HCT116 (cell line): ENCODE results near the gene ACTG1. TPM values are rescaled to one million over a fixed set of nuclear protein-coding genes. Genes with fewer than 3 reads are reported as not detected.

Source experiments
- ATAC-seq: fragments of 200-7000 bp; cut with Tn5 transposase; 2 replicates; pipeline ENCODE4 v1.9.1; 2020; ENCODE audit warnings: mild to moderate bottlenecking, moderate library complexity
- BruUV-seq: library from RNA; stranded (reverse); fragments of 400-500 nt; replicated peaks from 2 replicates; lab custom pipeline; 2021; lab: Mats Ljungman, UMichigan
- CTCF ChIA-PET: fragments of 300-600 bp; sonication (Branson Sonifier 250); formaldehyde crosslinking; loops from one replicate; lab custom pipeline; 2021; ENCODE audit warnings: antibody characterized with exemption; lab: Charles Lee
- POLR2A ChIA-PET: fragments of 300-600, 350-600 bp; sonication (Branson Sonifier 250); formaldehyde crosslinking; loops from one replicate; lab custom pipeline; 2021; ENCODE audit warnings: antibody characterized with exemption; lab: Charles Lee
- RAD21 ChIA-PET, 2 experiments: fragments of 300-600 bp; sonication (Branson Sonifier 250); formaldehyde crosslinking; loops; one replicate each; lab custom pipeline; 2023; ENCODE audit warnings: low total read pairs in 2 of 2; ENCODE audit not compliant: uncharacterized antibody in 2 of 2, unreplicated experiment in 2 of 2, low non-redundant PET in 1 of 2; lab: Charles Lee
- DNase-seq: peaks from one replicate; pipeline ENCODE4 v3.0.0-alpha.2; 2010; ENCODE audit warnings: low read depth, low spot score
- H2AFZ ChIP-seq: fragments of 200-600 bp; shearing (Covaris generic), sonication (generic); 2 replicates; pipeline ENCODE4 v1.6.1; 2017; ENCODE audit warnings: low read depth, mixed run types, mixed read lengths, antibody characterized with exemption, low read length; ENCODE audit not compliant: poor library complexity, severe bottlenecking
- H3K27ac ChIP-seq: 2 replicates; pipeline ENCODE4 v1.5.1; 2012; ENCODE audit warnings: low read depth, low read length
- H3K27me3 ChIP-seq: fragments of 200-600 bp; sonication (generic); 2 replicates; pipeline ENCODE4 v1.6.1; 2016; ENCODE audit warnings: mixed run types, low read length, mixed read lengths; ENCODE audit not compliant: insufficient read depth
- H3K36me3 ChIP-seq, 2 experiments: fragments of 200-500 bp in 1 of 2; fragments of 200-600 bp in 1 of 2; sonication (Bioruptor generic) in 1 of 2; sonication (generic) in 1 of 2; 2 replicates each; pipeline versions ENCODE4 v1.5.1 to v1.6.1; 2014 to 2016; ENCODE audit warnings: low read length in 2 of 2, inconsistent platforms in 1 of 2, mixed read lengths in 1 of 2, mixed run types in 1 of 2; ENCODE audit not compliant: insufficient read depth in 2 of 2, control insufficient read depth in 1 of 2
- H3K4me1 ChIP-seq, 2 experiments: fragments of 200-600 bp in 1 of 2; sonication (generic) in 1 of 2; 2 replicates each; pipeline versions ENCODE4 v1.5.1 to v1.6.1; 2012 to 2017; ENCODE audit warnings: low read length in 2 of 2, inconsistent platforms in 1 of 2, mild to moderate bottlenecking in 1 of 2, mixed read lengths in 1 of 2, mixed run types in 1 of 2, moderate library complexity in 1 of 2; ENCODE audit not compliant: insufficient read depth in 2 of 2, control insufficient read depth in 1 of 2
- H3K4me2 ChIP-seq: fragments of 200-600 bp; sonication (generic); 2 replicates; pipeline ENCODE4 v1.6.1; 2017; ENCODE audit warnings: mixed run types, low read length, mixed read lengths
- H3K4me3 ChIP-seq, 2 experiments: fragments of 200-600 bp in 1 of 2; sonication (generic) in 1 of 2; replicated peaks in 1 of 2; 2 replicates each; pipeline ENCODE4 v1.5.1; 2011 to 2016; ENCODE audit warnings: low read length in 2 of 2, control low read depth in 1 of 2, low read depth in 1 of 2, mild to moderate bottlenecking in 1 of 2, mixed read lengths in 1 of 2, mixed run types in 1 of 2
- H3K79me2 ChIP-seq: fragments of 200-600 bp; sonication (generic); 2 replicates; pipeline ENCODE4 v1.6.1; 2017; ENCODE audit warnings: mild to moderate bottlenecking, mixed run types, low read length, moderate library complexity, mixed read lengths; ENCODE audit not compliant: insufficient read depth
- H3K9ac ChIP-seq: fragments of 200-600 bp; sonication (generic); 2 replicates; pipeline ENCODE4 v1.6.1; 2016; ENCODE audit warnings: low read length, mixed read lengths
- H3K9me2 ChIP-seq: fragments of 200-600 bp; sonication (generic), shearing (Covaris generic); 2 replicates; pipeline ENCODE4 v1.6.1; 2017; ENCODE audit warnings: mixed run types, mild to moderate bottlenecking, moderate library complexity; ENCODE audit not compliant: insufficient read depth
- H3K9me3 ChIP-seq, 2 experiments: fragments of 200-500 bp in 1 of 2; fragments of 200-600 bp in 1 of 2; sonication (Bioruptor generic) in 1 of 2; sonication (generic) in 1 of 2; 2 replicates each; pipeline ENCODE4 v1.6.1; 2014 to 2017; ENCODE audit warnings: low read length in 2 of 2, mixed read lengths in 2 of 2, inconsistent platforms in 1 of 2, low read depth in 1 of 2, mild to moderate bottlenecking in 1 of 2, mixed run types in 1 of 2, moderate library complexity in 1 of 2; ENCODE audit not compliant: control insufficient read depth in 1 of 2, insufficient read depth in 1 of 2
- H4K20me1 ChIP-seq: fragments of 200-600 bp; sonication (generic), shearing (Covaris generic); 2 replicates; pipeline ENCODE4 v1.6.1; 2017; ENCODE audit warnings: mixed run types, mild to moderate bottlenecking, moderate library complexity; ENCODE audit not compliant: insufficient read depth
- ATF3 ChIP-seq: IDR thresholded peaks from 2 replicates; pipeline ENCODE4 v1.6.1; 2012
- CBX3 ChIP-seq: IDR thresholded peaks from 2 replicates; pipeline ENCODE4 v1.6.1; 2012; ENCODE audit warnings: low read depth
- CEBPB ChIP-seq: IDR thresholded peaks from 2 replicates; pipeline ENCODE4 v1.6.1; 2012; ENCODE audit warnings: low read depth
- EGR1 ChIP-seq: IDR thresholded peaks from 2 replicates; pipeline ENCODE4 v1.6.1; 2012; ENCODE audit warnings: low read depth
- EZH2 ChIP-seq: fragments of 200-600 bp; sonication (generic); IDR thresholded peaks from 2 replicates; pipeline ENCODE4 v1.6.1; 2017; ENCODE audit warnings: antibody characterized with exemption, mixed run types
- FOSL1 ChIP-seq: IDR thresholded peaks from 2 replicates; pipeline ENCODE4 v1.6.1; 2012; ENCODE audit warnings: low read depth
- MAX ChIP-seq: IDR thresholded peaks from 2 replicates; pipeline ENCODE4 v1.6.1; 2012
- POLR2A ChIP-seq: IDR thresholded peaks from 2 replicates; pipeline ENCODE4 v1.7.0; 2011; ENCODE audit warnings: borderline replicate concordance; ENCODE audit not compliant: insufficient read depth, insufficient read length; ENCODE audit errors: extremely low read depth
- POLR2AphosphoS5 ChIP-seq: IDR thresholded peaks from 2 replicates; pipeline ENCODE4 v1.6.1; 2011; ENCODE audit warnings: mild to moderate bottlenecking, low read depth, low read length, moderate library complexity
- RAD21 ChIP-seq: IDR thresholded peaks from 2 replicates; pipeline ENCODE4 v1.6.1; 2012; ENCODE audit warnings: low read depth, mild to moderate bottlenecking
- SP1 ChIP-seq: IDR thresholded peaks from 2 replicates; pipeline ENCODE4 v1.6.1; 2012; ENCODE audit warnings: low read depth
- SRF ChIP-seq: IDR thresholded peaks from 2 replicates; pipeline ENCODE4 v1.6.1; 2012; ENCODE audit warnings: low read depth
- TCF7L2 ChIP-seq: IDR thresholded peaks from 2 replicates; pipeline ENCODE4 v1.7.0; 2011; ENCODE audit warnings: borderline replicate concordance, inconsistent platforms; ENCODE audit not compliant: insufficient read depth, insufficient read length; ENCODE audit errors: extremely low read depth
- ZBTB33 ChIP-seq: IDR thresholded peaks from 2 replicates; pipeline ENCODE4 v1.6.1; 2011; ENCODE audit warnings: mild to moderate bottlenecking, low read length, moderate library complexity; ENCODE audit not compliant: insufficient replicate concordance; ENCODE audit errors: extremely low read depth
- intact Hi-C: fragments of 100-400 bp; cut with micrococcal nuclease; formaldehyde crosslinking; loops from 2 replicates; pipeline ENCODE4 v1.10.0; 2022
- total RNA-seq: library from RNA; stranded (reverse); gene quantifications from one replicate; pipeline ENCODE4 v1.2.1, GENCODE V29; 2021; ENCODE audit not compliant: unreplicated experiment

ACTG1 gene
- total RNA-seq, 1 experiment from 2014 or later = 6,223 TPM

- ChIA-PET POLR2A (no interaction called here), CTCF (no interaction called here), RAD21 (no interaction called here)
- peak overlapping the region; percentile 82 for H3K4me2 ChIP-seq
- H3K9me2 ChIP-seq = no peaks in the 10 kb centered on the region
- DNase-seq = no peak
- intact Hi-C loops = loop anchor here (5.0 to 10.0 kb wide), 2 partner anchors 51 to 144 kb away; no protein-coding TSS in a partner anchor
- BruUV-seq = TSS peak; percentile 36
- peaks cover 17 to 42% of the 10 kb centered on the region in 2 experiments for H3K36me3 ChIP-seq
- H2AFZ ChIP-seq = no peak overlapping the region
- H3K27me3 ChIP-seq = no peaks in the 10 kb centered on the region
- peak overlapping the region; percentile 86 for H3K27ac ChIP-seq
- H3K4me1 ChIP-seq = peaks cover 17 to 28% of the 10 kb centered on the region in 2 experiments
- TF ChIP-seq MAX (no peak), POLR2A (no peak), EZH2 (no peak), POLR2AphosphoS5 (no peak), SP1 (no peak), ZBTB33 (no peak), TCF7L2 (no peak), EGR1 (no peak), CEBPB (no peak), CBX3 (no peak), RAD21 (no peak), SRF (no peak), ATF3 (no peak), FOSL1 (no peak)
- H3K79me2 ChIP-seq = peaks cover 44% of the 10 kb centered on the region
- peak overlapping the region; percentile 94 to 96 for H3K4me3 ChIP-seq
- no peaks in the 10 kb centered on the region for H3K9me3 ChIP-seq
- no peak for ATAC-seq
- H4K20me1 ChIP-seq = no peaks in the 10 kb centered on the region
- H3K9ac ChIP-seq = peak overlapping the region; percentile 80
Measured at GRCh38 chr17:81550830-81551457, 38.3 kb upstream of the ACTG1 start.
